HepG2 (cell line): ENCODE measurements around the gene PTPRU. TPM values are rescaled to one million over a fixed set of nuclear protein-coding genes. Genes with fewer than 3 reads are reported as not detected.

Experiments
- ARHGAP35 ChIP-seq: sonication (generic); formaldehyde crosslinking; IDR thresholded peaks from 2 replicates; pipeline ENCODE4 v1.9.0; 2022; ENCODE audit warnings: mild to moderate bottlenecking, inconsistent platforms, moderate library complexity, missing genetic modification reagents, borderline replicate concordance
- MED13 ChIP-seq: sonication (generic); formaldehyde crosslinking; IDR thresholded peaks from 2 replicates; pipeline ENCODE4 v1.5.0; 2020; ENCODE audit warnings: missing genetic modification reagents
- RORA ChIP-seq: sonication (generic); formaldehyde crosslinking; IDR thresholded peaks from 2 replicates; pipeline ENCODE4 v1.5.0; 2020; ENCODE audit warnings: mild to moderate bottlenecking, missing genetic modification reagents, moderate library complexity
- TBX2 ChIP-seq: sonication (generic); formaldehyde crosslinking; IDR thresholded peaks from 2 replicates; pipeline ENCODE4 v1.5.0; 2020; ENCODE audit warnings: missing genetic modification reagents, mild to moderate bottlenecking, borderline replicate concordance
- TGIF2 ChIP-seq: IDR thresholded peaks from 2 replicates; pipeline ENCODE4 v1.6.1; 2016; ENCODE audit warnings: control low read depth, missing compliant biosample characterization
- ZNF281 ChIP-seq: sonication (generic); formaldehyde crosslinking; IDR thresholded peaks from 2 replicates; pipeline ENCODE4 v1.4.0; 2020; ENCODE audit warnings: missing genetic modification reagents, borderline replicate concordance
- ZNF282 ChIP-seq: fragments of 450-650 bp; IDR thresholded peaks from 2 replicates; pipeline ENCODE4 v1.6.1; 2018; ENCODE audit not compliant: partially characterized antibody
- ZNF3 ChIP-seq: IDR thresholded peaks from 2 replicates; pipeline ENCODE4 v1.7.0; 2017; ENCODE audit warnings: inconsistent platforms
- ZNF709 ChIP-seq: sonication (generic); formaldehyde crosslinking; IDR thresholded peaks from 2 replicates; pipeline ENCODE4 v1.5.0; 2020; ENCODE audit warnings: mild to moderate bottlenecking, missing genetic modification reagents
- ZNF720 ChIP-seq: sonication (generic); formaldehyde crosslinking; IDR thresholded peaks from 2 replicates; pipeline ENCODE4 v1.4.0; 2020; ENCODE audit warnings: missing genetic modification reagents
- ZNF749 ChIP-seq: sonication (generic); formaldehyde crosslinking; IDR thresholded peaks from 2 replicates; pipeline ENCODE4 v1.8.0; 2022; ENCODE audit warnings: mild to moderate bottlenecking, missing genetic modification reagents, moderate library complexity, borderline replicate concordance
- polyA plus RNA-seq, 8 experiments: library from polyadenylated mRNA; depleted of rRNA in 3 of 8; stranded (reverse) in 7 of 8; unstranded in 1 of 8; fragments of >200 nt; fragmentation: Illumina TruSeq in 4 of 8; extraction: Trizol in 4 of 8; gene quantifications; 2 replicates each; pipeline versions ENCODE4 v1.2.1 to v1.2.3, GENCODE V29; 2011 to 2016; ENCODE audit warnings: low read depth in 4 of 8, missing spikeins in 1 of 8, mixed read lengths in 1 of 8; ENCODE audit not compliant: insufficient read depth in 1 of 8
- total RNA-seq, 5 experiments: library from RNA; depleted of rRNA; stranded (reverse); fragments of >200 nt; fragmentation: Illumina TruSeq; extraction: Trizol; gene quantifications; 2 replicates each; pipeline ENCODE4 v1.2.3, GENCODE V29; 2016; ENCODE audit warnings: low read depth in 1 of 5
- TF ChIP-seq, protein P1 (sequence below): sonication (generic); formaldehyde crosslinking; IDR thresholded peaks from 2 replicates; pipeline ENCODE4 v1.4.0; 2020; ENCODE audit warnings: missing genetic modification reagents
- TF ChIP-seq, protein P2 (sequence below): sonication (generic); formaldehyde crosslinking; IDR thresholded peaks from 2 replicates; pipeline ENCODE4 v1.4.0; 2020; ENCODE audit warnings: mild to moderate bottlenecking, missing genetic modification reagents
- TF ChIP-seq, protein P3 (sequence below): sonication (generic); IDR thresholded peaks from 2 replicates; pipeline ENCODE4 v1.6.1; 2016; ENCODE audit warnings: low read depth, borderline replicate concordance
- TF ChIP-seq, protein P4 (sequence below): fragments of 450-650 bp; IDR thresholded peaks from 2 replicates; pipeline ENCODE4 v1.6.1; 2017; ENCODE audit warnings: mild to moderate bottlenecking

PTPRU gene
- total and polyA plus RNA-seq, 2 of the 13 experiments (the other 11 are each of a cell fraction or from before 2014, with no cell fraction given): 21.6 to 22.3 TPM

DNA sequence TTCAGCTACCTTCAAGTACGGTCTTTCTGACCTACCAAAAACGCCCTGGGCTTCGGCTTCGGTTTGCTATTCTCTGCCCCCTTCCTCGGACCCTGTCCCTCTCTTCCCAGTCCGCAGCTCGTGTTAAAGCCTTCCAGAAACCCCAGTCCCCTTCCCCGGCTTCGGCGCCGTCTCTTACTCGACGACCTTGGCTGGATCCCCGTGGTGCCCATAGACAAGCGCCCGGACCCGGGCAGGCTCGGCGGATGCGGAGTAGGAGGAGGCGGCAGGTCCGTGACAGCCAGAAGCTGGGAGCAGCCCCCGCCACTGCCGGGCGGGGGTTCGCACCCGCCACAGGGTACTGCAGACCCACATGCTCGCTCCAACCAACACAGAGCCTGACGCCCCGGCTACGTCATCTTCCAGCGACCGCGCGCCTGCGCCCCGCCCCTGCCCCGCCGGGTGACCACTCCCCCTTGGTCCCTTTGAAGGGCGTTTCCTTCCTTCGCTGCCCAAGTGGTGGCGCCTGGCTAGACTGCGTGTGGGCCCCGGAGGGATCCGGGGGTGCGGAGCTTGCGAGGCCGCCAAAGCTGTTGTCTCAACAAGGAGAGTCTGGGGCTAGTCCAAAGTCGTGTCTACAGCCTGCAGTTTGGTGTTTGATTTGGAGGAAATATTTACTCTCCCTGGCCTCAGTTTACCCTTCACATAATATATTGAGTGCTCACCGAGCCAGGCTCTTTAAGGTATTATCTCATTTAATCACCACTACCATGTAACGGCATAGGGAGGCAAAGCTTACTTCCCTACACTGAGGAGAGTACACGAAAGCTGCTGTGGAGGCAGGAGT is 5.6 kb upstream of the PTPRU start, which contains the start of gene MECR (continued):
- TF ChIP-seq, protein P1, sequence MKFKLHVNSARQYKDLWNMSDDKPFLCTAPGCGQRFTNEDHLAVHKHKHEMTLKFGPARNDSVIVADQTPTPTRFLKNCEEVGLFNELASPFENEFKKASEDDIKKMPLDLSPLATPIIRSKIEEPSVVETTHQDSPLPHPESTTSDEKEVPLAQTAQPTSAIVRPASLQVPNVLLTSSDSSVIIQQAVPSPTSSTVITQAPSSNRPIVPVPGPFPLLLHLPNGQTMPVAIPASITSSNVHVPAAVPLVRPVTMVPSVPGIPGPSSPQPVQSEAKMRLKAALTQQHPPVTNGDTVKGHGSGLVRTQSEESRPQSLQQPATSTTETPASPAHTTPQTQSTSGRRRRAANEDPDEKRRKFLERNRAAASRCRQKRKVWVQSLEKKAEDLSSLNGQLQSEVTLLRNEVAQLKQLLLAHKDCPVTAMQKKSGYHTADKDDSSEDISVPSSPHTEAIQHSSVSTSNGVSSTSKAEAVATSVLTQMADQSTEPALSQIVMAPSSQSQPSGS (CRISPR knock-in tag): no peak
- TF ChIP-seq MED13 (CRISPR knock-in tag) (no peak), RORA (CRISPR knock-in tag) (no peak), ZNF709 (peak; percentile 69; the same call in 1 of the 2 replicates), ZNF281 (no peak), TBX2 (CRISPR knock-in tag) (0 out of 2 replicates have a peak, but pooled peaks have one; percentile 35), TGIF2 (CRISPR knock-in tag) (peak; percentile 80; the same call in 1 of the 2 replicates), ARHGAP35 (no peak; the same call in 1 of the 2 replicates), ZNF749 (CRISPR knock-in tag) (no peak), ZNF3 (CRISPR knock-in tag) (no peak), ZNF720 (CRISPR knock-in tag) (no peak), ZNF282 (no peak)
- TF ChIP-seq, protein P2, sequence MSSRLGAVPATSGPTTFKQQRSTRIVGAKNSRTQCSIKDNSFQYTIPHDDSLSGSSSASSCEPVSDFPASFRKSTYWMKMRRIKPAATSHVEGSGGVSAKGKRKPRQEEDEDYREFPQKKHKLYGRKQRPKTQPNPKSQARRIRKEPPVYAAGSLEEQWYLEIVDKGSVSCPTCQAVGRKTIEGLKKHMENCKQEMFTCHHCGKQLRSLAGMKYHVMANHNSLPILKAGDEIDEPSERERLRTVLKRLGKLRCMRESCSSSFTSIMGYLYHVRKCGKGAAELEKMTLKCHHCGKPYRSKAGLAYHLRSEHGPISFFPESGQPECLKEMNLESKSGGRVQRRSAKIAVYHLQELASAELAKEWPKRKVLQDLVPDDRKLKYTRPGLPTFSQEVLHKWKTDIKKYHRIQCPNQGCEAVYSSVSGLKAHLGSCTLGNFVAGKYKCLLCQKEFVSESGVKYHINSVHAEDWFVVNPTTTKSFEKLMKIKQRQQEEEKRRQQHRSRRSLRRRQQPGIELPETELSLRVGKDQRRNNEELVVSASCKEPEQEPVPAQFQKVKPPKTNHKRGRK (CRISPR knock-in tag): no peak
- TF ChIP-seq, protein P3, sequence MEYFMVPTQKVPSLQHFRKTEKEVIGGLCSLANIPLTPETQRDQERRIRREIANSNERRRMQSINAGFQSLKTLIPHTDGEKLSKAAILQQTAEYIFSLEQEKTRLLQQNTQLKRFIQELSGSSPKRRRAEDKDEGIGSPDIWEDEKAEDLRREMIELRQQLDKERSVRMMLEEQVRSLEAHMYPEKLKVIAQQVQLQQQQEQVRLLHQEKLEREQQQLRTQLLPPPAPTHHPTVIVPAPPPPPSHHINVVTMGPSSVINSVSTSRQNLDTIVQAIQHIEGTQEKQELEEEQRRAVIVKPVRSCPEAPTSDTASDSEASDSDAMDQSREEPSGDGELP: peak; percentile 39; the same call in 1 of the 2 replicates
- TF ChIP-seq, protein P4, sequence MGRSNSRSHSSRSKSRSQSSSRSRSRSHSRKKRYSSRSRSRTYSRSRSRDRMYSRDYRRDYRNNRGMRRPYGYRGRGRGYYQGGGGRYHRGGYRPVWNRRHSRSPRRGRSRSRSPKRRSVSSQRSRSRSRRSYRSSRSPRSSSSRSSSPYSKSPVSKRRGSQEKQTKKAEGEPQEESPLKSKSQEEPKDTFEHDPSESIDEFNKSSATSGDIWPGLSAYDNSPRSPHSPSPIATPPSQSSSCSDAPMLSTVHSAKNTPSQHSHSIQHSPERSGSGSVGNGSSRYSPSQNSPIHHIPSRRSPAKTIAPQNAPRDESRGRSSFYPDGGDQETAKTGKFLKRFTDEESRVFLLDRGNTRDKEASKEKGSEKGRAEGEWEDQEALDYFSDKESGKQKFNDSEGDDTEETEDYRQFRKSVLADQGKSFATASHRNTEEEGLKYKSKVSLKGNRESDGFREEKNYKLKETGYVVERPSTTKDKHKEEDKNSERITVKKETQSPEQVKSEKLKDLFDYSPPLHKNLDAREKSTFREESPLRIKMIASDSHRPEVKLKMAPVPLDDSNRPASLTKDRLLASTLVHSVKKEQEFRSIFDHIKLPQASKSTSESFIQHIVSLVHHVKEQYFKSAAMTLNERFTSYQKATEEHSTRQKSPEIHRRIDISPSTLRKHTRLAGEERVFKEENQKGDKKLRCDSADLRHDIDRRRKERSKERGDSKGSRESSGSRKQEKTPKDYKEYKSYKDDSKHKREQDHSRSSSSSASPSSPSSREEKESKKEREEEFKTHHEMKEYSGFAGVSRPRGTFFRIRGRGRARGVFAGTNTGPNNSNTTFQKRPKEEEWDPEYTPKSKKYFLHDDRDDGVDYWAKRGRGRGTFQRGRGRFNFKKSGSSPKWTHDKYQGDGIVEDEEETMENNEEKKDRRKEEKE: no peak
